Measurements from ENCODE around the gene ZNF524.

ZNF524 gene

GRCh38 chr19:55603115-55603514 lies 3.0 kb downstream of the ZNF524 start:
- no peak for DNase-seq

DNA sequence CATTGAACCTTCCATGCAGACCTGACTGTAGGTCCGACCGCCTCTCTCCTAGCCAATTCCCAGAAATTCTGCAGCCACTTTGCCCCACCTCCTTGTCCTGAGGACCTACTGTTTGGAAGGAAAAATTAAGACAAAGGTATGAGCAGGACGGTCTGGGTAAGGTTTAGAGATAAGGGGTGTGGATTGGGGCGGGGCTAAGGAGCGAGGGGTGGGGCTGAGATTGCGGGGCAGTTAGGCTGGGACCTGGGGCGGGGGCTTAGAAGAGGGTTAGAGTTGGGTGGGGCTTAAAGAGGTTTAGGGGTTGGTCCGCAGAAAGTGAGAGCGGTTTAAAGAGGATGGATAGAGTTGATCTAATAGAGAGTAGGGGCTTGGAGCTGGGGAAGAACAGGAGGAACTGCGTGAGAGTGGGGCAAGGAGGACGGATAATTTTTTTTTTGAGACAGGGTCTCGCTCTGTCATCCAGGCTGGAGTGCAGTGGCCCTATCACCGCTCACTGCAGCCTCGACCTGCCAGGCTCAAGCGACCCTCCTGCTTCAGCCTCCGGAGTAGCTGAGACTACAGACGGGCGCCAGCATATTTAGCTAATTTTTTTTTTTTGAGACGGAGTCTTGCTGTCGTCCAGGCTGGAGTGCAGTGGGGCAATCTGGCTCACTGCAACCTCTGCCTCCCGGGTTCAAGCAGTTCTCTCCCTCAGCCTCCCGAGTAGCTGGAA lies 3.6 kb downstream of the ZNF524 start:
- DNase-seq: no peak

DNA sequence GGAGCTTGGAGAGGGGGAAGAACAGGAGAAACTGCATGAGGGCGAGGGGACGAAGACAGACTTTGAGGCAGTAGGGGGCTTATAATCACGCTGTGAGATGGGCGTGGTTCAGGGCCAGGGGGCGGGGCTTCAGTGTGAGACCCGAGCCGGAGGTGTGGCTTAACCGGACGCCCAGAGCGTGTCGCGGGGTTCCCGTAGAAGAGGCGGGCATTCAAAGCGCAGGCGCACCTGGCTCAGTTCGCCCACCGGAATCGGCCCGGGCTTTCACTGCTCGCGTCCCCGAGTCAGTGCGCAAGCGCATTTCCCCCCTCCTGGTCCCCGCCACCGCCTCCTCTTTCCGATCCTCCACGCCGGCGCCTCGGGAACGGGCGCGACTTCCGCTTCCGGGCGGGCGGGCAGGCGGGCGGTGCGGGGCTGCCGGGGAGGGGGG lies 5.1 kb downstream of the ZNF524 start:
- DNase-seq: peak; percentile 97

GRCh38 chr19:55605637-55606470 lies 5.8 kb downstream of the ZNF524 start, which contains the start of gene ZNF865:
Gene ZNF865 (plus strand): TSS chr19:55605647. CDS start chr19:55613619, 7,972 bp downstream.
- peak; percentile 63 for DNase-seq

DNA sequence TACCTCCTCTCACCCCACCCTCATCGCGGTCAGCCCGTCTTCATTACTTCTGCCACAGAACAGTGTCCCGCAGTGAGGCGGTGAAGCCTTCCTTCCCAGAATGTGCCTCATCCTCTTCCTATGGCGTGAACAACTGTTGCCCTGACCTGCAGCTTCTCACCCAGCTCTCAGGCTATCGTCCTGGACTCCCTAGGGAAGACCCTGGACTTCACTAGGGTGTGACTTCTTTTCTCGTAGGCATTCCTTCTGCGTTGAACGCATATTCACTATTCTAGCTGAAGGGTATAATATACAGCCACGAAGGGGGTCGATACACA lies 6.3 kb downstream of the ZNF524 start:
- DNase-seq: no peak

DNA sequence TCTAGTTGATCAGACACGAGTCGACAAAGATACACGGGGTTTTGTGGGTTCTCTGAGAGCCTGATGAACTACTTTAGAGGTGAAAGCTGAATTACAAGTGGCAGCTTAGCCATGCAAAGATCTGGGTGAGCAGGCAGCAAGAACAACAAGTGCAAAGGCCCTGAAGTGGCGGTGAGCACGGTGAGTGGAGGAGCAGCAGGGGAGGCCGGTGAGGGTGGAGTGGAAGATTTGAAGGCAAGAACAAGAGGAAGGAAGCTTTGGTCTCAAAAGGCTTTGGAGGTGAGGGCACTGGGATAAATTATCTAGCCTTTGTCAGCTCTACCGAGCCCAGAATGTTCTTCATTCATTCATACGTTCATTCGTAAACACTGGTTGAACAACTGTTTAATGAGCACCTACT lies 6.7 kb downstream of the ZNF524 start:
- no peak for DNase-seq

DNA sequence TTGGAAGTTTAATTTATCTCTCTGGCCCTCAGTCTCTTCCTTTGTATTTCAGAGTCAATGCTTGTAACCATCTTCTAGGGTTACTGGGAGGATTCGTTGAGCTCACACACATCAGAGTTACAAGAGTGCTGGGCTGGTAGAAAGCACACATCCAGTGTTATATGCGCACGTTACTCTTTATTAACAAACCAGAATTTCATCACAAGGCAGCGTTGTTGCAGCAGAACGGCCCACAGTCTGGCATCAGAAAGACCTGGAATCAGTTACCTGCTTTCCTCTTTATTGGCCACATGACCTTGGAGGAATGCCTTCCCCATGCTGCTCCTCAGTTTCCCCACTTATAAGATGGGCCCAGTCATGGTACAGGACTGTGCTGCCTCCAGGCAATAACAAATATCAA lies 9.2 kb downstream of the ZNF524 start:
- no peak for DNase-seq

DNA sequence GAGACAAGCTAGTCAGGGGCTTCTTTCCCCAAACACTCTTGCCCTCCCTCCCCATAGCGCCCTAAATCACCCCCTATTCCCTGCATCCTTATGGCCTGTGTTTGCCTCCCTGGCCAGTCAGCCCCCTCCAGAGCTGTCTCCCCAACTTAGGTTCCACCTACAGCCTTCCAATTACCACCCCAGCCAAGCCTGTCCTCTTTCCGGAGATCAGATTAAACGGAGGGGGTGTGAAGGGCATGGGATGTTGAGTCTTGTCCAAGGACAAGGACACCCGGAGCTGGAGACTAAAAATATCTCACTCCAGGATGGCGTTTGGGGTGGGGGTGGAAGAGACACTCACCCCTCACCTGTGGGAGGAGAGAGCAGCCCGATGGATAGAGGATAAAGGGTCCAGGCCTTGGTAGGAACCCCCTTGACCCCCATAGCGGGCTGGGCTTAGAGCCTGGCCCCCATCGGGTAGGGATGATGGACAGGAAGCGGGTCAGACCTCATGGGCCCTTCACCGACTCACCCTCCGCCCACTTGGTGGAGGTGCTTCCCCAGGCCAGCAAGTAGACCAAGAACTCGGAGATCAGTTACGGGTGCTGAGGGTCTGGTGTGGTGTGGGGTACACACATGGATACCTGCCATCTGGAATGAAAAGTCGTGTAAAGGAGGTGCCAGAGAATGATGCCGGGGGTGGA lies 11.4 kb downstream of the ZNF524 start:
- DNase-seq: no peak

DNA sequence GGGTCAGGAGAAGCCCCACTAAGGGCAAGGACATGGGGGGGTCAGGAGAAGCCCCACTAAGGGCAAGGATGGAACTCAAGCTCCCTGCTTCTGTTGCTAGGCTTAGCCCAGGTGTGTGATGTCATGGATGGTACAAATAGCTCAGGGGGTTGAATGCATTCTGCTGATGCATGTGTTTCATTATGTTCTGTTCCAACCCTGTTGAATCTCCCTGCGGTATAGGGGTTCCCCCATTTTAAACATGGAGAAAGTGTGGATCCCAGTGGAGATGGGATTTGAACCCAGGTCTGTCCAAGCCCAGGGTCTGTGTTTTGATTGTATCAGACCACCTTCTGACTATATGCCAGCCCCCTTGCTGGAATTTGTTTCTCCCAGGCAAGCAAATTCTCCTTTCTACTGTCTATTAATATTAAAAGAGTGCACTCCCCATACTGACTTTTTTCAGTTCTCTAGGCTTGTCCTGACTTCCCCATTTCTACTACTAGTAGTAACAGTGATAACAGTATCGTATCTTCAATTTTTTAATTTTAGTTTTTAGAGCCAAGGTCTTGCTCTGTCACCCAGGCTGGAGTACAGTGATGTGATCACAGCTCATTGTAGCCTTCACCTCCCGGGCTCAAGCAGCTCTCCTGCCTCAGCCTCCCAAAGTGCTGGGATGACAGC lies 12.0 kb downstream of the ZNF524 start:
- no peak for DNase-seq

DNA sequence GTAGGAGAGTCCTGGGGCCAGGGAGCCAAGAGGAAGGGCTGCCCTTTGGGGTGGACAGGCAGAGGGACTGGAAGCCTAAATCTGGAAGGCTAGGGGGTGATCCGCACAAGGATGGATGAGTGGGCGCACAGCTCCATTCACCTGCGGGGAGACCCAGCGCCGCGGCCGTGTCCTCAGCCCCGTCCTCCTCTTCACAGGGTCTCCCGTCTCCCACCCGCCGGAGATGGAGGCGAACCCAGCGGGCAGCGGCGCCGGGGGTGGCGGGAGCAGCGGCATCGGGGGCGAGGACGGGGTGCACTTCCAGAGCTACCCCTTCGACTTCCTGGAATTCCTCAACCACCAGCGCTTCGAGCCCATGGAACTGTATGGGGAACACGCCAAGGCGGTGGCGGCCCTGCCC lies 13.3 kb downstream of the ZNF524 start:
- DNase-seq: no peak

GRCh38 chr19:55613930-55614710 lies 14.0 kb downstream of the ZNF524 start:
- DNase-seq: no peak

DNA sequence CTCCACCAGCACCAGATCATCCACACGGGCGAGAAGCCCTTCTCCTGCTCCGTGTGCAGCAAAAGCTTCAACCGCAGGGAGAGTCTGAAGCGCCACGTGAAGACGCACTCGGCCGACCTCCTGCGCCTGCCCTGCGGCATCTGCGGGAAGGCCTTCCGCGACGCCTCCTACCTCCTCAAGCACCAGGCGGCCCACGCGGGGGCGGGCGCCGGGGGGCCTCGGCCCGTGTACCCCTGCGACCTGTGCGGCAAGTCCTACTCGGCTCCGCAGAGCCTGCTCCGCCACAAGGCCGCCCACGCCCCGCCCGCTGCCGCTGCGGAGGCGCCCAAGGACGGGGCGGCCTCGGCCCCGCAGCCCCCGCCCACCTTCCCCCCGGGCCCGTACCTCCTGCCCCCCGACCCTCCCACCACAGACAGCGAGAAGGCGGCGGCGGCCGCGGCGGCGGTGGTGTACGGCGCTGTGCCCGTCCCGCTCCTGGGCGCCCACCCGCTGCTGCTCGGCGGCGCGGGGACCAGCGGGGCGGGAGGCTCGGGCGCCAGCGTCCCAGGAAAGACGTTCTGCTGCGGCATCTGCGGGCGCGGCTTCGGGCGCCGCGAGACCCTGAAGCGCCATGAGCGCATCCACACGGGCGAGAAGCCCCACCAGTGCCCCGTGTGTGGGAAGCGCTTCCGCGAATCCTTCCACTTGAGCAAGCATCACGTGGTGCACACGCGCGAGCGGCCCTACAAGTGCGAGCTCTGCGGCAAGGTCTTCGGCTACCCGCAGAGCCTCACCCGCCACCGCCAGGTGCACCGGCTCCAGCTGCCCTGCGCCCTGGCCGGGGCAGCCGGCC lies 14.8 kb downstream of the ZNF524 start:
- DNase-seq: no peak

DNA sequence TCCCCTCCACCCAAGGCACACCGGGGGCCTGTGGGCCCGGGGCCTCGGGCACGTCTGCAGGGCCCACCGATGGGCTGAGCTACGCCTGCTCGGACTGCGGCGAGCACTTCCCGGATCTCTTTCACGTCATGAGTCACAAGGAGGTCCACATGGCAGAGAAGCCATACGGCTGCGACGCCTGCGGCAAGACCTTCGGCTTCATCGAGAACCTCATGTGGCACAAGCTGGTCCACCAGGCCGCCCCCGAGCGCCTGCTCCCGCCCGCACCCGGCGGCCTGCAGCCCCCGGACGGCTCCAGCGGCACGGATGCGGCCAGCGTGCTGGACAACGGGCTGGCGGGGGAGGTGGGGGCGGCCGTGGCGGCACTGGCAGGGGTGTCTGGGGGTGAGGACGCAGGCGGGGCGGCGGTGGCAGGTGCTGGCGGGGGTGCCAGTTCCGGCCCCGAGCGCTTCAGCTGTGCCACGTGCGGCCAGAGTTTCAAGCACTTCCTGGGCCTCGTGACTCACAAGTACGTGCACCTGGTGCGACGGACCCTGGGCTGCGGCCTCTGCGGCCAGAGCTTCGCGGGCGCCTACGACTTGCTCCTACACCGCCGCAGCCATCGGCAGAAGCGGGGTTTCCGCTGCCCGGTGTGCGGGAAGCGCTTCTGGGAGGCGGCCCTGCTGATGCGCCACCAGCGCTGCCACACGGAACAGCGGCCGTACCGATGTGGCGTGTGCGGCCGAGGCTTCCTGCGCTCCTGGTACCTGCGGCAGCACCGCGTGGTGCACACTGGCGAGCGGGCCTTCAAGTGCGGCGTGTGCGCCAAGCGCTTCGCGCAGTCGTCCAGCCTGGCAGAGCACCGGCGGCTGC lies 15.7 kb downstream of the ZNF524 start:
- no peak for DNase-seq

DNA sequence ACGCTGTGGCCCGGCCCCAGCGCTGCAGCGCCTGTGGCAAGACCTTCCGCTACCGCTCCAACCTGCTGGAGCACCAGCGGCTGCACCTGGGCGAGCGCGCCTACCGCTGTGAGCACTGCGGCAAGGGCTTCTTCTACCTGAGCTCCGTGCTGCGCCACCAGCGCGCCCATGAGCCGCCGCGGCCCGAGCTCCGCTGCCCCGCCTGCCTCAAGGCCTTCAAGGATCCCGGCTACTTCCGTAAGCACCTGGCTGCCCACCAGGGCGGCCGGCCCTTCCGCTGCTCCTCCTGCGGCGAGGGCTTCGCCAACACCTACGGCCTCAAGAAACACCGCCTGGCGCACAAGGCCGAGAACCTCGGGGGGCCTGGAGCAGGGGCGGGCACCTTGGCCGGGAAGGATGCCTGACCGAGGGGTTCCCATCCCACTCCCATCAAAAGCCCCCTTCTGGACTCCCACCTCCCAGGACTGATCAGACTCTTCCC lies 16.3 kb downstream of the ZNF524 start:
- DNase-seq: no peak

GRCh38 chr19:55617426-55617825 lies 17.3 kb downstream of the ZNF524 start:
- no peak for DNase-seq

DNA sequence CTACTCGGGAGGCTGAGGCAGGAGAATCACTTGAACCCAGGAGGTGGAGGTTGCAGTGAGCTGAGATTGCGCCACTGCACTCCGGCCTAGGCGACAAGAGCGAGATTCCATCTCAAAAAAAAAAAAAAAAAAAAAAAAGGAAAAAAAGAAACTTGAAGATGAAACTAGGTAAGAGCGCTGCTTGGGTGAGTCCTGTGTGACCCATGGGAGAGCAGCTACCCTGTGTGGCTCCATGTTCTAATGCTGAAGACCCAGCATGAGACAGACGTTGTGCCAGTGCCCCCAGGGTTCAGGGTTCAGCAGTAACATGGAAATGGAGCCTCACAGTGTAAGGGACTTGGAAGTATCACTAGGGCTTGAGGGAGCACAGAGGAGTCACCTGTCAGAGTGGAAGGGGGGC lies 18.3 kb downstream of the ZNF524 start:
- no peak for DNase-seq

GRCh38 chr19:55619286-55619685 lies 19.2 kb downstream of the ZNF524 start:
- DNase-seq: no peak

- DNase-seq: no peak
Observed at GRCh38 chr19:55620410-55621204, 20.5 kb downstream of the ZNF524 start.

DNA sequence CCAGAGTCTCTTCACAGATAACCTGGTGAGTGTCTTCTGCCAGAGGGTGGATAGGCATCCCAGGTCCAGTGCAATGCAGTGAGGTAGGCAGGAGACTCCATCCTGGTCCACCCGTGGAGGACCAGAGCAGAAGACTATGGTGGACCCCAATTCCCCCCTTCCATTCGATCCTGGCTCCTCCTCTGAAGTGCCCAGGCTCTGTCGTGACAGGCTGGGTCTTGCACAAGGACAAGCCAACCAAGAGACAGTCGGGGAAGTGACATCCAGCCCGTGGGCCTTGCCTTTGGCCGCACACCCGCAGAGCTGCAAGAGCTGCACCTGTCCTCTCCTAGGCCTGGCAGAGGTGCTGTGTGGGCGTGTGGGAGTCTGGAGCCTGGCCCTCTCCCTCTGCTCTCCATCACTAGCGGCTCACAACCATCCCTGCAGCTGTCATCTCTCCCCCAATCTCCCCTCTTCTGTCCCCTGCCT lies 21.2 kb downstream of the ZNF524 start:
- no peak for DNase-seq

Data from central memory CD4-positive, alpha-beta T cell (primary cell).